ENCODE data around the gene WDR93.

- TF ChIP-seq CTCF (conservative IDR thresholded peaks at IDR 0.05; ENCODE audit: low read depth, low read length) (no peak), EZH2 (IDR thresholded peaks at IDR 0.05; ENCODE audit: borderline replicate concordance, low read depth, low read length, poor library complexity, severe bottlenecking) (no peak)
Observed at GRCh38 chr15:89652131-89652530, 38.5 kb upstream of the WDR93 start.
